Astrocyte (in vitro differentiated cells and primary cell): ENCODE data around the gene ZNF132. TPM values are rescaled to one million over a fixed set of nuclear protein-coding genes. Genes with fewer than 3 reads are reported as not detected.

ENCODE experiments used
- DNase-seq: peaks from one replicate; pipeline ENCODE4 v3.0.0-alpha.2; 2010; ENCODE audit warnings: low read depth
- FAIRE-seq: peaks from 2 replicates; lab custom pipeline; 2011; peaks lifted over from hg19 to GRCh38; lab: Jason Lieb, UNC
- H2AFZ ChIP-seq: 2 replicates; pipeline ENCODE4 v1.6.0; 2012; ENCODE audit warnings: low read depth, low read length, inconsistent platforms
- H3K27ac ChIP-seq: 2 replicates; pipeline ENCODE4 v1.5.1; 2011; ENCODE audit warnings: low read depth, low read length, inconsistent platforms
- H3K27me3 ChIP-seq: 2 replicates; pipeline ENCODE4 v1.6.0; 2011; ENCODE audit warnings: low read length, inconsistent platforms; ENCODE audit not compliant: insufficient read depth
- H3K36me3 ChIP-seq: 2 replicates; pipeline ENCODE4 v1.5.1; 2011; ENCODE audit warnings: low read length, inconsistent platforms; ENCODE audit not compliant: insufficient read depth
- H3K4me1 ChIP-seq: 2 replicates; pipeline ENCODE4 v1.5.1; 2011; ENCODE audit warnings: low read length, inconsistent platforms; ENCODE audit not compliant: insufficient read depth
- H3K4me2 ChIP-seq: 2 replicates; pipeline ENCODE4 v1.6.0; 2012; ENCODE audit warnings: low read length, inconsistent platforms
- H3K4me3 ChIP-seq: 2 replicates; pipeline ENCODE4 v1.5.1; 2011; ENCODE audit warnings: low read depth, mild to moderate bottlenecking, low read length, inconsistent platforms; ENCODE audit not compliant: insufficient read depth
- H3K79me2 ChIP-seq: 2 replicates; pipeline ENCODE4 v1.6.0; 2012; ENCODE audit warnings: mild to moderate bottlenecking, low read length, inconsistent platforms; ENCODE audit not compliant: insufficient read depth
- H3K9ac ChIP-seq: 2 replicates; pipeline ENCODE4 v1.6.0; 2012; ENCODE audit warnings: mild to moderate bottlenecking, low read length, inconsistent platforms
- H3K9me3 ChIP-seq: 2 replicates; pipeline ENCODE4 v1.5.1; 2012; ENCODE audit warnings: low read depth, mild to moderate bottlenecking, low read length, inconsistent platforms; ENCODE audit not compliant: insufficient read depth
- H4K20me1 ChIP-seq: 2 replicates; pipeline ENCODE4 v1.6.0; 2012; ENCODE audit warnings: low read length, inconsistent platforms; ENCODE audit not compliant: insufficient read depth
- H3K27ac Mint-ChIP-seq: one replicate; pipeline ENCODE4 v1.8.0; 2021; ENCODE audit warnings: mild to moderate bottlenecking, mixed read lengths; ENCODE audit not compliant: unreplicated experiment
- H3K27me3 Mint-ChIP-seq: one replicate; pipeline ENCODE4 v1.8.0; 2021; ENCODE audit warnings: low read depth, mixed read lengths; ENCODE audit not compliant: unreplicated experiment
- H3K36me3 Mint-ChIP-seq: one replicate; pipeline ENCODE4 v1.8.0; 2021; ENCODE audit warnings: low read depth, mixed read lengths; ENCODE audit not compliant: unreplicated experiment
- H3K4me1 Mint-ChIP-seq: one replicate; pipeline ENCODE4 v1.8.0; 2021; ENCODE audit warnings: low read depth, mixed read lengths; ENCODE audit not compliant: unreplicated experiment
- H3K4me3 Mint-ChIP-seq: one replicate; pipeline ENCODE4 v1.8.0; 2021; ENCODE audit warnings: mild to moderate bottlenecking, moderate library complexity, mixed read lengths; ENCODE audit not compliant: unreplicated experiment
- H3K9me3 Mint-ChIP-seq: one replicate; pipeline ENCODE4 v1.8.0; 2021; ENCODE audit warnings: mild to moderate bottlenecking, mixed read lengths; ENCODE audit not compliant: unreplicated experiment
- EZH2 ChIP-seq: IDR thresholded peaks from 2 replicates; pipeline ENCODE4 v1.6.1; 2012; ENCODE audit warnings: mild to moderate bottlenecking, low read length, inconsistent platforms; ENCODE audit not compliant: insufficient read depth
- total RNA-seq: library from RNA; stranded (reverse); gene quantifications from 2 replicates; pipeline ENCODE4 v1.2.1, GENCODE V29; 2021
- TF ChIP-seq, protein P1 (sequence below): IDR thresholded peaks from 2 replicates; pipeline ENCODE4 v1.5.1; 2011; ENCODE audit warnings: low read depth, mild to moderate bottlenecking, inconsistent platforms, low read length, moderate library complexity; ENCODE audit not compliant: insufficient read depth

ZNF132 gene
- total RNA-seq, 1 donor from 2014 or later = 1.9 TPM

GRCh38 chr19:58385891-58386575 lies 53.9 kb downstream of the ZNF132 start:
- peaks cover 63% of the 10 kb centered on the region for H3K79me2 ChIP-seq
- DNase-seq (no peak), FAIRE-seq (no peak)
- Mint-ChIP-seq H3K9me3 (no peaks in the 10 kb centered on the region), H3K36me3 (peaks cover 10% of the 10 kb centered on the region), H3K4me3 (peak overlapping the region; percentile 99), H3K4me1 (peaks cover 24% of the 10 kb centered on the region), H3K27me3 (no peaks in the 10 kb centered on the region), H3K27ac (peak overlapping the region; percentile 100)
- H4K20me1 ChIP-seq = peaks cover 34% of the 10 kb centered on the region
- H3K27ac ChIP-seq = peak overlapping the region; percentile 94
- H3K4me1 ChIP-seq = peaks cover 24% of the 10 kb centered on the region
- H3K4me2 ChIP-seq = peak overlapping the region; percentile 95
- no peaks in the 10 kb centered on the region for H3K9me3 ChIP-seq
- peak overlapping the region; percentile 93 for H3K4me3 ChIP-seq
- peak overlapping the region; percentile 90 for H3K9ac ChIP-seq
- peaks cover 16% of the 10 kb centered on the region for H3K36me3 ChIP-seq
- peak overlapping the region; percentile 82 for H2AFZ ChIP-seq
- TF ChIP-seq, protein P1, sequence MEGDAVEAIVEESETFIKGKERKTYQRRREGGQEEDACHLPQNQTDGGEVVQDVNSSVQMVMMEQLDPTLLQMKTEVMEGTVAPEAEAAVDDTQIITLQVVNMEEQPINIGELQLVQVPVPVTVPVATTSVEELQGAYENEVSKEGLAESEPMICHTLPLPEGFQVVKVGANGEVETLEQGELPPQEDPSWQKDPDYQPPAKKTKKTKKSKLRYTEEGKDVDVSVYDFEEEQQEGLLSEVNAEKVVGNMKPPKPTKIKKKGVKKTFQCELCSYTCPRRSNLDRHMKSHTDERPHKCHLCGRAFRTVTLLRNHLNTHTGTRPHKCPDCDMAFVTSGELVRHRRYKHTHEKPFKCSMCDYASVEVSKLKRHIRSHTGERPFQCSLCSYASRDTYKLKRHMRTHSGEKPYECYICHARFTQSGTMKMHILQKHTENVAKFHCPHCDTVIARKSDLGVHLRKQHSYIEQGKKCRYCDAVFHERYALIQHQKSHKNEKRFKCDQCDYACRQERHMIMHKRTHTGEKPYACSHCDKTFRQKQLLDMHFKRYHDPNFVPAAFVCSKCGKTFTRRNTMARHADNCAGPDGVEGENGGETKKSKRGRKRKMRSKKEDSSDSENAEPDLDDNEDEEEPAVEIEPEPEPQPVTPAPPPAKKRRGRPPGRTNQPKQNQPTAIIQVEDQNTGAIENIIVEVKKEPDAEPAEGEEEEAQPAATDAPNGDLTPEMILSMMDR = no peak
- TF ChIP-seq EZH2 = no peak
- no peaks in the 10 kb centered on the region for H3K27me3 ChIP-seq

DNA sequence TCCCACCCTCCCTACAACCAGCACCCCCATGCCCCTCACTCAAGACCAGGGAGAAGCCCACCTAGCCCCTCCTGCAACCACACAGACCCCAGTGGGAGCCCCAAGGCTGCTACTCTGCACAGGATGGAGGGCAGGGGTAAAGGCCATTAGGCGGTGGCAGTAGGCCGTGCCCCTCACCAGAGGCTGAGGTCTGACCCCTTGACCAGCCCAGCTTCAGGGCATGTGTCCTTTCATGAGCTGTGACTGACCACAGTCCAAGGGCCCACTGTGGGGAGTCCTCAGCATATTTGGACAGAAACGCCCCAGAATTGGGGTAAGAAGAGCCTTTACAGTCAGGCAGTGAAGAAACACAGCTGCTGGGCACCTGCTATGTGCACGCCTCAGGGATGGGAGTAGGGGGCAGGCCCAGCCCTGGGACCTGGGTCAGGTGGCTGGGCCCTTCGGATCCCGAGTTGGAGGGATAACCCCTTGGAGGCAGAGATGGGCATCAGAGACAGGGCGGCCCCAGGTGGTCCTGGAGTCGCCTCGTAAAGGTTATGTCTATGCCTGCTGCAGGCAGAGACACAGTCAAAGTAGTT lies 54.6 kb downstream of the ZNF132 start:
- DNase-seq (no peak), FAIRE-seq (no peak)
- Histone ChIP-seq H3K27ac (no peak overlapping the region), H3K4me3 (no peak overlapping the region), H3K36me3 (peaks cover 11% of the 10 kb centered on the region), H2AFZ (peak overlapping the region; percentile 82), H3K79me2 (peaks cover 56% of the 10 kb centered on the region), H3K4me1 (peaks cover 24% of the 10 kb centered on the region), H4K20me1 (peaks cover 28% of the 10 kb centered on the region), H3K4me2 (peak overlapping the region; percentile 95), H3K9ac (peak overlapping the region; percentile 90), H3K9me3 (no peaks in the 10 kb centered on the region), H3K27me3 (no peaks in the 10 kb centered on the region)
- Mint-ChIP-seq H3K27me3 (no peaks in the 10 kb centered on the region), H3K4me3 (peak overlapping the region; percentile 99), H3K9me3 (no peaks in the 10 kb centered on the region), H3K27ac (peak overlapping the region; percentile 77), H3K4me1 (peaks cover 21% of the 10 kb centered on the region), H3K36me3 (peaks cover 10% of the 10 kb centered on the region)
- no peak for TF ChIP-seq EZH2
- TF ChIP-seq, protein P1 = no peak
